Upper lobe of left lung (tissue), 6 donors: Measurements from ENCODE around the gene HACD2. TPM values are rescaled to one million over a fixed set of nuclear protein-coding genes. Genes with fewer than 3 reads are reported as not detected.

Experiments
- ATAC-seq, 2 donors: fragments of 200-7000 bp; cut with Tn5 transposase; one replicate each; pipeline ENCODE4 v1.9.1; 2022; ENCODE audit warnings: mild to moderate bottlenecking in 2 of 2, moderate library complexity in 2 of 2; ENCODE audit not compliant: low FRiP score in 2 of 2
- DNase-seq, 2 donors: peaks; one replicate each; pipeline ENCODE4 v3.0.0-alpha.2; 2019 to 2020
- H3K27ac ChIP-seq, 4 donors: fragments of 200-600 bp; sonication (generic); one replicate each; pipeline ENCODE4 v1.5.1; 2016 to 2019
- H3K27me3 ChIP-seq, 4 donors: fragments of 200-600 bp; sonication (generic); one replicate each; pipeline ENCODE4 v1.5.1; 2017 to 2019
- H3K36me3 ChIP-seq, 4 donors: fragments of 200-600 bp; sonication (generic); one replicate each; pipeline ENCODE4 v1.5.1; 2016 to 2019
- H3K4me1 ChIP-seq, 4 donors: fragments of 200-600 bp; sonication (generic); one replicate each; pipeline ENCODE4 v1.5.1; 2018 to 2019
- H3K4me3 ChIP-seq, 4 donors: fragments of 200-600 bp; sonication (generic); one replicate each; pipeline ENCODE4 v1.5.1; 2017 to 2019; ENCODE audit warnings: mild to moderate bottlenecking in 2 of 4, moderate library complexity in 1 of 4
- H3K9me3 ChIP-seq, 4 donors: fragments of 200-600 bp; sonication (generic); one replicate each; pipeline ENCODE4 v1.5.1; 2018 to 2019
- CTCF ChIP-seq, 6 experiments: fragments of 450-650 bp in 4 of 6; fragments of 200-600 bp in 2 of 6; sonication (generic) in 2 of 6; IDR thresholded peaks; one replicate each; pipeline ENCODE4 v1.5.1; 2016 to 2019; ENCODE audit warnings: antibody characterized with exemption in 6 of 6
- EP300 ChIP-seq, 4 donors: sonication (generic); formaldehyde crosslinking; IDR thresholded peaks; one replicate each; pipeline ENCODE4 v1.5.1; 2017; ENCODE audit warnings: antibody characterized with exemption in 4 of 4, control low read depth in 2 of 4
- POLR2A ChIP-seq, 4 donors: fragments of 450-650 bp; IDR thresholded peaks; one replicate each; pipeline ENCODE4 v1.5.1; 2016 to 2017; ENCODE audit warnings: antibody characterized with exemption in 4 of 4, mild to moderate bottlenecking in 2 of 4
- POLR2AphosphoS5 ChIP-seq, 2 donors: sonication (generic); formaldehyde crosslinking; IDR thresholded peaks; one replicate each; pipeline ENCODE4 v1.5.1; 2017; ENCODE audit warnings: antibody characterized with exemption in 2 of 2
- WGBS, 2 donors: methylation state at CpG; one replicate each; pipeline ENCODE4 v1.1.5; 2017 to 2018; 5-methylcytosine and 5-hydroxymethylcytosine counted together
- total RNA-seq, 6 donors: library from RNA; depleted of rRNA in 4 of 6; stranded (reverse); fragments of >200 nt in 4 of 6; gene quantifications; one replicate each; pipeline versions ENCODE4 v1.1.0 to v1.2.1, GENCODE V29; 2016 to 2021
- donor health status: DM: no; HTN: no; CAD: no; lungs with moderate emphysema.
- donor health status: DM: no; HTN: yes; CAD: no; lungs with severe emphysema.

The HACD2 gene
- total RNA-seq, 6 donors from 2014 or later, result 12.5 to 60.4 (median 39.1) TPM

- ATAC-seq (peak in 1 of 2 donors; percentile 6), DNase-seq (no peak)
- Histone ChIP-seq H3K4me3 (no peak overlapping the region), H3K36me3 (peaks cover 0 to 75% (median 33%) of the 10 kb centered on the region in 4 donors), H3K4me1 (peaks cover 5 to 16% (median 13%) of the 10 kb centered on the region in 4 donors), H3K9me3 (no peaks in the 10 kb centered on the region), H3K27ac (peak overlapping the region in 3 of 4 donors; percentile 4 to 49 (median 45)), H3K27me3 (no peaks in the 10 kb centered on the region)
- WGBS, 2 donors, result 75% methylated on average over 8 of the region's 8 CpGs
- TF ChIP-seq CTCF (IDR thresholded peaks at IDR 0.05), result no peak
- no peak for TF ChIP-seq POLR2A (IDR thresholded peaks at IDR 0.05)
- no peak for TF ChIP-seq EP300 (IDR thresholded peaks at IDR 0.05)
- TF ChIP-seq POLR2AphosphoS5 (IDR thresholded peaks at IDR 0.05), result peak in 1 of 2 donors; percentile 26
These were observed 35.5 kb upstream of the HACD2 start for GRCh38 chr3:123620343-123620742.

- H3K27me3 ChIP-seq, result no peaks in the 10 kb centered on the region
- peak overlapping the region in 2 of 4 donors; percentile 1 to 18 for H3K27ac ChIP-seq
- peaks cover 0 to 76% (median 23%) of the 10 kb centered on the region in 4 donors for H3K36me3 ChIP-seq
- DNase-seq, result peak in 1 of 2 donors; percentile 65
- no peaks in the 10 kb centered on the region for H3K9me3 ChIP-seq
- H3K4me3 ChIP-seq, result no peak overlapping the region
- ATAC-seq, result peak in 1 of 2 donors; percentile 81
- 50 to 59% methylated on average over 5 of the region's 5 CpGs for WGBS, 2 donors
- H3K4me1 ChIP-seq, result peaks cover 5 to 16% (median 13%) of the 10 kb centered on the region in 4 donors
- TF ChIP-seq POLR2A (IDR thresholded peaks at IDR 0.05) (no peak), EP300 (IDR thresholded peaks at IDR 0.05) (no peak), POLR2AphosphoS5 (IDR thresholded peaks at IDR 0.05) (no peak), CTCF (IDR thresholded peaks at IDR 0.05) (no peak)
These were observed 34.1 kb upstream of the HACD2 start for GRCh38 chr3:123618768-123619484.

- WGBS, 2 donors, result 56 to 80% methylated on average over 7 of the region's 7 CpGs
- TF ChIP-seq POLR2AphosphoS5 (IDR thresholded peaks at IDR 0.05), result no peak
- no peak for TF ChIP-seq EP300 (IDR thresholded peaks at IDR 0.05)
- TF ChIP-seq POLR2A (IDR thresholded peaks at IDR 0.05), result no peak
- no peak for TF ChIP-seq CTCF (IDR thresholded peaks at IDR 0.05)
- peak overlapping the region in 1 of 4 donors; percentile 1 for H3K27ac ChIP-seq
- H3K36me3 ChIP-seq, result peaks cover 0 to 76% (median 25%) of the 10 kb centered on the region in 4 donors
- no peak for DNase-seq
- no peaks in the 10 kb centered on the region for H3K27me3 ChIP-seq
- no peak overlapping the region for H3K4me3 ChIP-seq
- H3K4me1 ChIP-seq, result peaks cover 5 to 16% (median 13%) of the 10 kb centered on the region in 4 donors
- H3K9me3 ChIP-seq, result no peaks in the 10 kb centered on the region
- ATAC-seq, result peak in 1 of 2 donors; percentile 47
These were observed 33.3 kb upstream of the HACD2 start for GRCh38 chr3:123618076-123618708.

- DNase-seq, result no peak
- no peak for ATAC-seq
- peaks cover 0 to 75% (median 18%) of the 10 kb centered on the region in 4 donors for H3K36me3 ChIP-seq
- 89 to 96% methylated on average over 6 of the region's 6 CpGs for WGBS, 2 donors
- H3K27ac ChIP-seq, result no peak overlapping the region
- no peaks in the 10 kb centered on the region for H3K9me3 ChIP-seq
- H3K27me3 ChIP-seq, result no peaks in the 10 kb centered on the region
- peaks cover 5 to 16% (median 12%) of the 10 kb centered on the region in 4 donors for H3K4me1 ChIP-seq
- no peak overlapping the region for H3K4me3 ChIP-seq
- TF ChIP-seq POLR2A (IDR thresholded peaks at IDR 0.05) (no peak), EP300 (IDR thresholded peaks at IDR 0.05) (no peak), CTCF (IDR thresholded peaks at IDR 0.05) (no peak), POLR2AphosphoS5 (IDR thresholded peaks at IDR 0.05) (no peak)
These were observed 31.7 kb upstream of the HACD2 start for GRCh38 chr3:123616593-123616992.
